ENCODE measurements around the gene CBLB.

Gene CBLB

DNA sequence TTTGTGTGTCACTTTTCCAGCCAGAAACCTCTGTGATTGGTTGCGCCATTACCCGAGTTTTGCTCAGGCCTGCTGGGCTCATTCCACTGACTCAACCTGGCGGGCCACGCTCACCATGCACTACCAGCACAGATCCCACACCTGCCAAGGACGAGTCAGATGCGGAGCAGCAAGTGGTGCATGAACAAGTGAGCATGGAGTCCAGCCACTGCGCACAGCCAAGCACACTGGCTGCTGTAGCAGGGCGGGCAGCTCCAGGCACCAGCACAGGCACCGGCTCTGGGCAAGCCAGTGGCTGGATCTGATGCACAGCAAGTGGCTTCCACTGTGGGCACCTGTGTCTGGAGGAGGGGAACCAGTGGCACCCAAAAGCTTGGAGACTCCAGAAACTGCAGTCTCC is 110.4 kb downstream of the CBLB start:
- peaks cover 3% of the 10 kb centered on the region for H3K4me1 ChIP-seq (ENCODE audit: control insufficient read depth, insufficient read depth, low read length, poor library complexity, severe bottlenecking)
- peaks cover 46% of the 10 kb centered on the region for H3K36me3 ChIP-seq (ENCODE audit: control insufficient read depth, insufficient read depth, low read length)
- H3K27ac ChIP-seq (ENCODE audit: low read depth, low read length, severe bottlenecking): no peak overlapping the region
- WGBS, 2 experiments (ENCODE audit: insufficient coverage in 2 of 2): 93 to 94% methylated on average over 9 of the region's 9 CpGs
- no peak overlapping the region for H3K4me3 ChIP-seq (ENCODE audit: extremely low read depth, insufficient read depth, low read length, poor library complexity, severe bottlenecking)
- peaks cover 34% of the 10 kb centered on the region for H3K9me3 ChIP-seq (ENCODE audit: control insufficient read depth, low read length)

DNA sequence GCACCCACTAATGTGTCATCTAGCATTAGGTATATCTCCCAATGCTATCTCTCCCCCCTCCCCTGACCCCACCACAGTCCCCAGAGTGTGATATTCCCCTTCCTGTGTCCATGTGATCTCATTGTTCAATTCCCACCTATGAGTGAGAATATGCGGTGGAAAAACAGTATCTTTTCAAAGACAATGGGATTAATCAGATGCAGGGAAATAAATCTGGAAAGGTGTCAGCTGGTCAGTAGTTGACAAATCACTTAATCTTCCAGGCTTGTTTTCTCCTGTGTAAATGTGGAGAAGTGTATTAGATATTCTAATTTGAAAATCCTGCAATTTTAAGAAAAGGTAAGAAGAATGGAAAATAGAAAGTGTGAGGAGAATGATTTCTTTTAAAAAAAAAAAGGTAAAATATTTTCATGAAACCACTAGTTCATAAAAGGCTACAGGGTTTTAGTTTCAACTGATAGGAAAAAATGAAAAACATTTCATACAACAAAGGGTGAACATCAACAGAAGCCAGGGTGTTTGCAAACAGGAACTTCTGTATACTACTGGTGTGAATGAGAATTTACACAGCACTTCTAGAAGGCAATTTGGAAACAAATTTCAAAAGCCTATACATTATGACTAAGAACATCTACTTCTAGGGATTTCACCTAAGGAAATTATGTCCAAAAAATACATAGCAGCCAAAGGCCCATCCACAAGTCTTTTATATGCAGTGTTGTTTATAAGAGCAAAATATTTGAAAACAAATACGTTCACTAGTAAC is 113.5 kb downstream of the CBLB start:
- Histone ChIP-seq H3K4me1 (ENCODE audit: control insufficient read depth, insufficient read depth, low read length, poor library complexity, severe bottlenecking) (peaks cover 3% of the 10 kb centered on the region), H3K4me3 (ENCODE audit: extremely low read depth, insufficient read depth, low read length, poor library complexity, severe bottlenecking) (no peak overlapping the region), H3K9me3 (ENCODE audit: control insufficient read depth, low read length) (peaks cover 9% of the 10 kb centered on the region), H3K36me3 (ENCODE audit: control insufficient read depth, insufficient read depth, low read length) (peaks cover 26% of the 10 kb centered on the region), H3K27ac (ENCODE audit: low read depth, low read length, severe bottlenecking) (no peak overlapping the region)
- no CpG with 5 or more reads among the region's 2 CpGs for WGBS, 2 experiments (ENCODE audit: insufficient coverage in 2 of 2)

DNA sequence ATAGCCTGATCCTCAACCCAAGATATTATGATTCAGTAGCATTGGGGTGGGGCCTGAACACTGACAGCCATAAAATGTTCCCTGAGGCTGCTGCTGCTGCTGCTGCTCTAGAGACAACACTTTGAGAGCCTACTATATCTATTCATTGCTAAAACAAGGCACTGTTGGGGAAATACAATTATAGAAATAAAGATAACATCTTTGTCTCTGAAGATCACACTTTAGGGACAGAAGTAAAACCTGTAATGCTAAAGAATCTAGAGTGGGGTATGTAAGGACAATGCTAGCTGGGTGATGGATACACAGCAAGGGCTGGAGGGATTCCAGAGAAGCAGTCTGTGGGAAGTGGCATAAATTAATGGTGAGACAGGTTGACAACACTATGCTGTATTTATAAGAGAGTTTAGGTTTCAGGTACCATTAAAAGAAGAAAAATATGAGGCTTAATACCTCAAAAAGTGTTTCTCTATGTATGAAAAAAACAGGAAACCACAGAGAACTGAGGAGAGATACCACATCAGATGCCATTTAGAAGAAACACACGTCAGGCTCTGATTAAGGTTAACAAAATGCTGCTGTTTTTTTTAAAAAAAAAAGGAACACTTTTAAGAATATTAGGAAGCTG is 115.9 kb downstream of the CBLB start:
- H3K4me1 ChIP-seq (ENCODE audit: control insufficient read depth, insufficient read depth, low read length, poor library complexity, severe bottlenecking): peaks cover 3% of the 10 kb centered on the region
- WGBS, 2 experiments (ENCODE audit: insufficient coverage in 2 of 2): no CpG with 5 or more reads among the region's 1 CpG
- H3K9me3 ChIP-seq (ENCODE audit: control insufficient read depth, low read length): no peaks in the 10 kb centered on the region
- no peak overlapping the region for H3K27ac ChIP-seq (ENCODE audit: low read depth, low read length, severe bottlenecking)
- no peak overlapping the region for H3K4me3 ChIP-seq (ENCODE audit: extremely low read depth, insufficient read depth, low read length, poor library complexity, severe bottlenecking)
- peaks cover 7% of the 10 kb centered on the region for H3K36me3 ChIP-seq (ENCODE audit: control insufficient read depth, insufficient read depth, low read length)

DNA sequence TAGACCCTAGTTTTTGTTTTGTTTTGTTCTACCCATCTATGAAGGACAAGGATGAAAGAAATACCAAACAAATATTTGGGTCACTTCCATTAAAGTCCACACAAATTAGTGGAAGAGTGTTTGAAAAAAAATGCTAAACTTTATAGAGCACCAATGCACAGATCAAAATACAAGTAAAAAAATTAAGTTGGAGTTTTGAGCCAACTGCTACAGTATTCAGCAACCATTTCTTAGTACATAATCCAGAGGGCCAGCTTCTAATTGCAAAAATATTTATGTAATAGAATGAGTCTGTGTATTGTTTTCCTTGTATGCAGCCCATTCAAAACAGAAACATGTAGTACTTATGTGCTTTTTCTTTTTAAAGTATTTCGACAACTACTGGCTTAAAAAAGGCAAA is 121.1 kb downstream of the CBLB start:
- peaks cover 7% of the 10 kb centered on the region for H3K4me1 ChIP-seq (ENCODE audit: control insufficient read depth, insufficient read depth, low read length, poor library complexity, severe bottlenecking)
- no peak overlapping the region for H3K27ac ChIP-seq (ENCODE audit: low read depth, low read length, severe bottlenecking)
- no peaks in the 10 kb centered on the region for H3K9me3 ChIP-seq (ENCODE audit: control insufficient read depth, low read length)
- H3K4me3 ChIP-seq (ENCODE audit: extremely low read depth, insufficient read depth, low read length, poor library complexity, severe bottlenecking): no peak overlapping the region
- H3K36me3 ChIP-seq (ENCODE audit: control insufficient read depth, insufficient read depth, low read length): peaks cover 32% of the 10 kb centered on the region
- WGBS, 2 experiments (ENCODE audit: insufficient coverage in 2 of 2): no CpG with 5 or more reads among the region's 1 CpG

DNA sequence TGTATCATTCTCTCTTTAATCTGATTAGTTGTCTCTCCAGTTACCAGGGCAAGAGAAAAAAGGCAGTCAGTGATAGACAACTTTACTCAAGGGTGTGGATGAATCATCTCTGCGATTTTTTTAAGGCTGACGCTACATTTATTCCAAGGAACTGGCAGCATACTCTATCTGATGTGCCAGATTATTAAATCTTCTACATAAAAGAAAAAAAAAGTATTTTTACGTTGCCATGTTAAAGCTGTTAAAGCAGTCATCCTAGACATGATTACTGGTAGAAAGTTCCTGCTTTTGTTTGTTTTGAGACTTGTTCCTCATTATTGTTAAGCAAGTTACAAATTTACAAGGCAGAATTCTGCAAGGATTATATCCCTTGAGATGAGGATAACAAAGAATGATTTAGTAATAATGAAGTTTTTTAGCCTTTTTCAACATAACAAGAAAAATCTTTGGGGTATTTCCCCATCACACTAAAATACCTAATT is 121.7 kb downstream of the CBLB start:
- peaks cover 7% of the 10 kb centered on the region for H3K4me1 ChIP-seq (ENCODE audit: control insufficient read depth, insufficient read depth, low read length, poor library complexity, severe bottlenecking)
- no peaks in the 10 kb centered on the region for H3K9me3 ChIP-seq (ENCODE audit: control insufficient read depth, low read length)
- H3K36me3 ChIP-seq (ENCODE audit: control insufficient read depth, insufficient read depth, low read length): peaks cover 32% of the 10 kb centered on the region
- no peak overlapping the region for H3K4me3 ChIP-seq (ENCODE audit: extremely low read depth, insufficient read depth, low read length, poor library complexity, severe bottlenecking)
- WGBS, 2 experiments (ENCODE audit: insufficient coverage in 2 of 2): 100% methylated on average over 1 of the region's 3 CpGs; no CpG with 5 or more reads in 1 of the 2 experiments
- no peak overlapping the region for H3K27ac ChIP-seq (ENCODE audit: low read depth, low read length, severe bottlenecking)

DNA sequence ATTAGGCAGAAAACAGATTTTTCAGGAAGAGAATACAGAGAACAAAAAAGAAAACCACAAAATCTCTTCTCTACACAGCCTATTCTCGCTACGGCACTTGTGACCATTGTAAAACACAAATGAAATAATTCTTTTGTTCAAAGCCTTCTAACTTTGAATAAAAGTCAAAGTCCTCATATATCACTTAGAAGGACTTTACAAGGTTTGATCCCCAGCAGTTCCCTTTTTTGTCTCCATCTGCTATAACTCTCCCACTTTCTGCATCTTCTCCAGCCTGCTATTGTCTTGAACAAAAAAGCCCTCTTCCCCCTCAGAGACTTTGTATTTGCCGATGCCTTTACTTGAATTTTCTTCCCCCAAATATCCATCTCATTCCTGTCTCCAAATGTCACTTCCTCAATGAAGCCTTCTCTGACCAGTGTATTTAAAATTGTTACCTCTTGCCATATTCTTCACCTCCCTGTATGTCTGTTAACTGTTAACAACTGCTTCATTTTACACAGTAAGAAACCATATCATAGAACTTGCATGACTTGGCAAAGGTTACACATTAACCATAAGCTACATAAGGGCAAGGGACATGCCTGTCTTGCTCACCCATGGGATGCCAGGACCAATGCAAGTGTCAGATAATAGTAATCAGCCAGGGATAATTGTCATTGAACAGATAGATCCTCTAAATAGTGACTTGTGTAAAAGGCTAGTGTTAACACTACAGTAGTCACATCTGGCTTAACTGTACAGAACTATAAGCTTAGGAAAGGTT is 122.4 kb downstream of the CBLB start:
- no peak overlapping the region for H3K27ac ChIP-seq (ENCODE audit: low read depth, low read length, severe bottlenecking)

DNA sequence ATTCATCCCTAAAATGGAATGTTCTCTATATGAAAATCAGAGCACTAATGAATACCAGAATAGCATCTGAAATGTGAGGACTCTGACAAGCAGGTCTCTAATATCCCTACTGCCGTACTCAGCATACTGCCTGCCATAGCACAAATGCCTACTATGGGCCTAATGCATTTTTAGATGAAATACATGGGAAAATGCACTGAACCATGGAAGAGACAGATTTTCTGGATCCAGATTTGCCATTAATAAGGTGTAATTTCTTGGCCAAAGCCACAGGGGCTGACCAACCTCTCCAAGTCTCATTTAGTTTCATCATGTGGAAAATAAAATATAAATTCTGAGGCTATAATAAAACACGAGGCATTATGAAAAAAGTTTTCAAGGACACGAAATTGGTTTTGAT is 123.8 kb downstream of the CBLB start:
- peaks cover 7% of the 10 kb centered on the region for H3K4me1 ChIP-seq (ENCODE audit: control insufficient read depth, insufficient read depth, low read length, poor library complexity, severe bottlenecking)

More for the DNA sequence above, 122.4 kb downstream of the CBLB start:
- peaks cover 37% of the 10 kb centered on the region for H3K36me3 ChIP-seq (ENCODE audit: control insufficient read depth, insufficient read depth, low read length)
- peaks cover 7% of the 10 kb centered on the region for H3K4me1 ChIP-seq (ENCODE audit: control insufficient read depth, insufficient read depth, low read length, poor library complexity, severe bottlenecking)
- 83 to 87% methylated on average over 1 to 3 of the region's 3 CpGs for WGBS, 2 experiments (ENCODE audit: insufficient coverage in 2 of 2)
- no peaks in the 10 kb centered on the region for H3K9me3 ChIP-seq (ENCODE audit: control insufficient read depth, low read length)
- no peak overlapping the region for H3K4me3 ChIP-seq (ENCODE audit: extremely low read depth, insufficient read depth, low read length, poor library complexity, severe bottlenecking)

DNA sequence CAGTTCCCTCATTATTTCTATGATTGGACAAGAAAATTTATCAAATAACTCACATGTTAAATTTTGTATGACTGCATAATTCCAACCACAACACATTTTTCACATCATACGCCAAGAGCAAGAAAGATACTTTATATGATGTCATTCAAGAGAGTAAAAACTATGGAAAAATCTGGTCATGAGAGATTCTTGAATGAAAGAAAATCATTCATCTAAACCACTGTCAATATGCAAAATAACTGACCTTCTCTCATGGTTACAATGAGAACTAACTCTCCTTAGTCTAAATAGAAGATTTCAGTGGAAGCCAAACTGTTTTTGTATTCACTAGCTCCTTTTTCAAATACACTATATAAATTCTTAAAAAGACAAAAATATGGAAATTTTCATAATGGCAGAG is 124.6 kb downstream of the CBLB start:
- H3K9me3 ChIP-seq (ENCODE audit: control insufficient read depth, low read length): no peaks in the 10 kb centered on the region
- no CpG with 5 or more reads among the region's 1 CpG for WGBS, 2 experiments (ENCODE audit: insufficient coverage in 2 of 2)

More for the DNA sequence above, 123.8 kb downstream of the CBLB start:
- Histone ChIP-seq H3K4me3 (ENCODE audit: extremely low read depth, insufficient read depth, low read length, poor library complexity, severe bottlenecking) (no peak overlapping the region), H3K27ac (ENCODE audit: low read depth, low read length, severe bottlenecking) (no peak overlapping the region), H3K9me3 (ENCODE audit: control insufficient read depth, low read length) (no peaks in the 10 kb centered on the region), H3K36me3 (ENCODE audit: control insufficient read depth, insufficient read depth, low read length) (peaks cover 31% of the 10 kb centered on the region)
- WGBS, 2 experiments (ENCODE audit: insufficient coverage in 2 of 2): 100% methylated on average over 1 of the region's 3 CpGs; no CpG with 5 or more reads in 1 of the 2 experiments

DNA sequence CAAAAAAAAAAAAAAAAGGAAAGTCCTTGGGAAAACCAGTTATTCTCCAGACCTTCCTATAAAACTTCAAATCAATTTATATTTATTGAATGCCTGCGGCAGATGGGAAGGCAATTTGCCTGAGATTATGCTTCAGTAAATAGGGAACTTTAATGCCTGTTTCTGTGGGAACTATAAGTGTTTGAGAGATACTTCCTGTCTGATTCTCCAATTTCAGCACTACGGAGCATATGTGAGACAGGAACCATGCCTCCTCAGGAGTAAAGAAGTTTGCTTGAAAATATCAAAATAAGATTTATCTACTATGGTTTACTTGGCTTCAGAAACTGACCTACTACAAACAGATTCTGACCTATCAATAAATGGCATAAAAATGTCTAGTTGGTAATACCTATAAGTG is 135.5 kb downstream of the CBLB start:
- H3K4me1 ChIP-seq (ENCODE audit: control insufficient read depth, insufficient read depth, low read length, poor library complexity, severe bottlenecking): no peaks in the 10 kb centered on the region
- no peak overlapping the region for H3K27ac ChIP-seq (ENCODE audit: low read depth, low read length, severe bottlenecking)
- WGBS, 2 experiments (ENCODE audit: insufficient coverage in 2 of 2): 100% methylated on average over 1 of the region's 2 CpGs; no CpG with 5 or more reads in 1 of the 2 experiments
- no peak overlapping the region for H3K4me3 ChIP-seq (ENCODE audit: extremely low read depth, insufficient read depth, low read length, poor library complexity, severe bottlenecking)
- H3K9me3 ChIP-seq (ENCODE audit: control insufficient read depth, low read length): no peaks in the 10 kb centered on the region
- peaks cover 22% of the 10 kb centered on the region for H3K36me3 ChIP-seq (ENCODE audit: control insufficient read depth, insufficient read depth, low read length)

More for the DNA sequence above, 124.6 kb downstream of the CBLB start:
- Histone ChIP-seq H3K36me3 (ENCODE audit: control insufficient read depth, insufficient read depth, low read length) (peaks cover 39% of the 10 kb centered on the region), H3K4me1 (ENCODE audit: control insufficient read depth, insufficient read depth, low read length, poor library complexity, severe bottlenecking) (peaks cover 7% of the 10 kb centered on the region), H3K27ac (ENCODE audit: low read depth, low read length, severe bottlenecking) (no peak overlapping the region), H3K4me3 (ENCODE audit: extremely low read depth, insufficient read depth, low read length, poor library complexity, severe bottlenecking) (no peak overlapping the region)

DNA sequence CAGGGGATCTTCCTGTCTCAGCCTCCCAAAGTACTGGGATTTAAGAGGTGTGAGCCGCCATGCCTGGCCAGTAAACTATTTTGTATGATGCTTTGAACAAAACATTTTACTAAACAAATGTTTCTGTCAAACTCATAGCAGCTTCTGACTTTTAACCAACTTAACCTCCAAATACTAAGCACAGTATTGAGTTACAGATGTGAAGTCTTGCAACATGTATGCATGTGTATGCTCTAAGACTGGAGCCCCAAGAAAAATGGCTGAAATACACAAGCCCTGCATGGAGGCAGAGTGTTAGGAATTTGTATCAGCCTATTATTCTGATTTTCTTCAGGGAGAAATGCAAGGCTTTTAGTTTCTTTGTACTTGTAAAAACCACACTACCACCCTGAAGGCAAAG is 137.1 kb downstream of the CBLB start:
- Histone ChIP-seq H3K4me3 (ENCODE audit: extremely low read depth, insufficient read depth, low read length, poor library complexity, severe bottlenecking) (no peak overlapping the region), H3K4me1 (ENCODE audit: control insufficient read depth, insufficient read depth, low read length, poor library complexity, severe bottlenecking) (no peaks in the 10 kb centered on the region), H3K36me3 (ENCODE audit: control insufficient read depth, insufficient read depth, low read length) (peaks cover 38% of the 10 kb centered on the region), H3K9me3 (ENCODE audit: control insufficient read depth, low read length) (no peaks in the 10 kb centered on the region), H3K27ac (ENCODE audit: low read depth, low read length, severe bottlenecking) (no peak overlapping the region)
- WGBS, 2 experiments (ENCODE audit: insufficient coverage in 2 of 2): no CpG with 5 or more reads among the region's 1 CpG
